ENCODE results near the gene LRRC47.

LRRC47 gene

GRCh38 chr1:3729594-3730542 is 66.4 kb downstream of the LRRC47 start:
- DNase-seq = no peak
- TF ChIP-seq CTCF (IDR thresholded peaks at IDR 0.05) = no peak

More at GRCh38 chr1:3729594-3730542, 66.4 kb downstream of the LRRC47 start:
- Mint-ChIP-seq H3K27ac (no peak overlapping the region), H3K9me3 (no peaks in the 10 kb centered on the region), H3K36me3 (ENCODE audit: low read depth) (no peaks in the 10 kb centered on the region), H3K27me3 (ENCODE audit: low read depth, poor library complexity) (peaks cover 11% of the 10 kb centered on the region), H3K4me1 (peaks cover 27% of the 10 kb centered on the region), H3K4me3 (no peak overlapping the region)

Measured in nephron progenitor cell (in vitro differentiated cells).